Measurements from ENCODE around the gene ARHGEF12.

Gene ARHGEF12

GRCh38 chr11:120516461-120517389, 180.5 kb downstream of the ARHGEF12 start:
- H3K4me3 ChIP-seq (ENCODE audit: low read depth, low read length), result no peak overlapping the region
- no peak for TF ChIP-seq CTCF (IDR thresholded peaks at IDR 0.05; ENCODE audit: low read depth, low read length)
- no peak for DNase-seq (ENCODE audit: low read depth, low spot score)
- in situ Hi-C loops (cut with HindIII; ENCODE audit: low sequenced_read_pairs), result no loop called here

- no peak for DNase-seq (ENCODE audit: low read depth, low spot score)
- no peak overlapping the region for H3K4me3 ChIP-seq (ENCODE audit: low read depth, low read length)
- in situ Hi-C loops (cut with HindIII; ENCODE audit: low sequenced_read_pairs), result no loop called here
- no peak for TF ChIP-seq CTCF (IDR thresholded peaks at IDR 0.05; ENCODE audit: low read depth, low read length)
Measured at GRCh38 chr11:120517390-120517761, 181.2 kb downstream of the ARHGEF12 start.

- no peak for TF ChIP-seq CTCF (IDR thresholded peaks at IDR 0.05; ENCODE audit: low read depth, low read length)
- no peak for DNase-seq (ENCODE audit: low read depth, low spot score)
- in situ Hi-C loops (cut with HindIII; ENCODE audit: low sequenced_read_pairs), result no loop called here
- no peak overlapping the region for H3K4me3 ChIP-seq (ENCODE audit: low read depth, low read length)
Measured at GRCh38 chr11:120517801-120518291, 181.6 kb downstream of the ARHGEF12 start.

- no peak for TF ChIP-seq CTCF (IDR thresholded peaks at IDR 0.05; ENCODE audit: low read depth, low read length)
Measured at GRCh38 chr11:120518356-120518755, 182.1 kb downstream of the ARHGEF12 start.

GRCh38 chr11:120519474-120519873, 183.3 kb downstream of the ARHGEF12 start:
- DNase-seq (ENCODE audit: low read depth, low spot score), result no peak
- no peak overlapping the region for H3K4me3 ChIP-seq (ENCODE audit: low read depth, low read length)
- in situ Hi-C loops (cut with HindIII; ENCODE audit: low sequenced_read_pairs), result no loop called here
- no peak for TF ChIP-seq CTCF (IDR thresholded peaks at IDR 0.05; ENCODE audit: low read depth, low read length)

More at GRCh38 chr11:120518356-120518755, 182.1 kb downstream of the ARHGEF12 start:
- H3K4me3 ChIP-seq (ENCODE audit: low read depth, low read length), result no peak overlapping the region
- DNase-seq (ENCODE audit: low read depth, low spot score), result no peak
- in situ Hi-C loops (cut with HindIII; ENCODE audit: low sequenced_read_pairs), result no loop called here

GRCh38 chr11:120520091-120520822, 184.0 kb downstream of the ARHGEF12 start:
- no peak overlapping the region for H3K4me3 ChIP-seq (ENCODE audit: low read depth, low read length)
- no peak for DNase-seq (ENCODE audit: low read depth, low spot score)
- in situ Hi-C loops (cut with HindIII; ENCODE audit: low sequenced_read_pairs), result no loop called here
- no peak for TF ChIP-seq CTCF (IDR thresholded peaks at IDR 0.05; ENCODE audit: low read depth, low read length)
